CD4-positive, alpha-beta T cell (primary cell): ENCODE data around the gene ZWILCH. TPM values are rescaled to one million over a fixed set of nuclear protein-coding genes. Genes with fewer than 3 reads are reported as not detected.

ENCODE experiments used
- ATAC-seq: fragments of 200-7000 bp; cut with Tn5 transposase; one replicate; pipeline ENCODE4 v1.10.0; 2022; ENCODE audit warnings: mild to moderate bottlenecking; ENCODE audit not compliant: poor library complexity
- CTCF ChIA-PET: fragments of 350-600 bp; sonication (Branson Sonifier 250); formaldehyde crosslinking; loops from one replicate; lab custom pipeline; 2021; ENCODE audit warnings: antibody characterized with exemption, inconsistent platforms; lab: Charles Lee
- POLR2A ChIA-PET: fragments of 350-600 bp; sonication (Branson Sonifier 250); formaldehyde crosslinking; loops from one replicate; lab custom pipeline; 2021; ENCODE audit warnings: antibody characterized with exemption, inconsistent platforms; lab: Charles Lee
- DNase-seq, 14 experiments: peaks; one replicate each; pipeline ENCODE4 v3.0.0-alpha.2; 2013 to 2020; ENCODE audit warnings: mixed read lengths in 2 of 14
- H3K27ac ChIP-seq, 2 donors: one replicate each; pipeline versions ENCODE4 v1.5.1 to v1.7.0; 2013; ENCODE audit warnings: low read length in 2 of 2, low read depth in 1 of 2, mild to moderate bottlenecking in 1 of 2
- H3K27me3 ChIP-seq, 2 experiments: 1 replicate in 1 of 2; 2 replicates in 1 of 2; pipeline versions ENCODE4 v1.6.1 to v1.7.0; 2013; ENCODE audit warnings: low read length in 2 of 2, control low read depth in 1 of 2, mild to moderate bottlenecking in 1 of 2, moderate library complexity in 1 of 2; ENCODE audit not compliant: insufficient read depth in 2 of 2, control insufficient read depth in 1 of 2
- H3K36me3 ChIP-seq: one replicate; pipeline ENCODE4 v1.6.1; 2013; ENCODE audit warnings: low read length, control low read depth; ENCODE audit not compliant: insufficient read depth
- H3K4me1 ChIP-seq: one replicate; pipeline ENCODE4 v1.6.1; 2013; ENCODE audit warnings: low read length, control low read depth; ENCODE audit not compliant: insufficient read depth
- H3K4me3 ChIP-seq: one replicate; pipeline ENCODE4 v1.5.1; 2013; ENCODE audit warnings: mild to moderate bottlenecking, low read length, moderate library complexity
- H3K9me3 ChIP-seq, 2 experiments: 1 replicate in 1 of 2; 2 replicates in 1 of 2; pipeline versions ENCODE4 v1.6.1 to v1.7.0; 2013; ENCODE audit warnings: low read length in 2 of 2, mild to moderate bottlenecking in 2 of 2, control low read depth in 1 of 2, moderate library complexity in 1 of 2; ENCODE audit not compliant: control insufficient read depth in 1 of 2, insufficient read depth in 1 of 2
- H3K27ac Mint-ChIP-seq: one replicate; pipeline ENCODE4 v1.8.0; 2020; ENCODE audit warnings: mixed read lengths
- H3K27me3 Mint-ChIP-seq: one replicate; pipeline ENCODE4 v1.8.0; 2021; ENCODE audit warnings: mixed read lengths
- H3K36me3 Mint-ChIP-seq: one replicate; pipeline ENCODE4 v1.8.0; 2021; ENCODE audit warnings: low read depth, mixed read lengths
- H3K4me1 Mint-ChIP-seq: one replicate; pipeline ENCODE4 v1.8.0; 2021; ENCODE audit warnings: low read depth, mixed read lengths
- H3K4me3 Mint-ChIP-seq: one replicate; pipeline ENCODE4 v1.8.0; 2020; ENCODE audit warnings: mild to moderate bottlenecking, mixed read lengths
- H3K9me3 Mint-ChIP-seq: one replicate; pipeline ENCODE4 v1.8.0; 2020; ENCODE audit warnings: mixed read lengths
- intact Hi-C, 2 experiments: fragments of 100-400 bp; cut with DNase I in 1 of 2; cut with micrococcal nuclease in 1 of 2; formaldehyde crosslinking; loops; one replicate each; pipeline versions ENCODE4 v1.15.1 to v1.9.0; 2023 to 2025; cut with DNase I, micrococcal nuclease
- total RNA-seq, 174 experiments: library from RNA in 2 of 174; stranded (reverse) in 2 of 174; gene quantifications; one replicate each; pipeline ENCODE4 v1.2.3 and lab custom pipeline; 2021 to 2026
- TF ChIP-seq, protein P1 (sequence below): fragments of 200-600 bp; IDR thresholded peaks from one replicate; pipeline ENCODE4 v1.8.0; 2022; ENCODE audit warnings: antibody characterized with exemption, mild to moderate bottlenecking

ZWILCH gene
- total RNA-seq, 2 experiments from 2014 or later, result 6.8 to 7.2 TPM

- no peak overlapping the region for H3K4me3 Mint-ChIP-seq
- no peak overlapping the region for H3K27ac Mint-ChIP-seq
- DNase-seq (no peak), ATAC-seq (no peak)
- intact Hi-C loops, result no loop called here
- Histone ChIP-seq H3K9me3 (no peaks in the 10 kb centered on the region), H3K27me3 (no peaks in the 10 kb centered on the region), H3K27ac (no peak overlapping the region), H3K4me3 (no peak overlapping the region), H3K4me1 (peaks cover 2% of the 10 kb centered on the region), H3K36me3 (no peaks in the 10 kb centered on the region)
- H3K27me3 Mint-ChIP-seq, result no peaks in the 10 kb centered on the region
- TF ChIP-seq, protein P1, sequence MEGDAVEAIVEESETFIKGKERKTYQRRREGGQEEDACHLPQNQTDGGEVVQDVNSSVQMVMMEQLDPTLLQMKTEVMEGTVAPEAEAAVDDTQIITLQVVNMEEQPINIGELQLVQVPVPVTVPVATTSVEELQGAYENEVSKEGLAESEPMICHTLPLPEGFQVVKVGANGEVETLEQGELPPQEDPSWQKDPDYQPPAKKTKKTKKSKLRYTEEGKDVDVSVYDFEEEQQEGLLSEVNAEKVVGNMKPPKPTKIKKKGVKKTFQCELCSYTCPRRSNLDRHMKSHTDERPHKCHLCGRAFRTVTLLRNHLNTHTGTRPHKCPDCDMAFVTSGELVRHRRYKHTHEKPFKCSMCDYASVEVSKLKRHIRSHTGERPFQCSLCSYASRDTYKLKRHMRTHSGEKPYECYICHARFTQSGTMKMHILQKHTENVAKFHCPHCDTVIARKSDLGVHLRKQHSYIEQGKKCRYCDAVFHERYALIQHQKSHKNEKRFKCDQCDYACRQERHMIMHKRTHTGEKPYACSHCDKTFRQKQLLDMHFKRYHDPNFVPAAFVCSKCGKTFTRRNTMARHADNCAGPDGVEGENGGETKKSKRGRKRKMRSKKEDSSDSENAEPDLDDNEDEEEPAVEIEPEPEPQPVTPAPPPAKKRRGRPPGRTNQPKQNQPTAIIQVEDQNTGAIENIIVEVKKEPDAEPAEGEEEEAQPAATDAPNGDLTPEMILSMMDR, result no peak
- H3K4me1 Mint-ChIP-seq, result peaks cover 2% of the 10 kb centered on the region
- ChIA-PET CTCF (no interaction called here), POLR2A (no interaction called here)
- H3K36me3 Mint-ChIP-seq, result no peaks in the 10 kb centered on the region
- H3K9me3 Mint-ChIP-seq, result no peaks in the 10 kb centered on the region
Observed at GRCh38 chr15:66572146-66572545, 67.0 kb downstream of the ZWILCH start.

DNA sequence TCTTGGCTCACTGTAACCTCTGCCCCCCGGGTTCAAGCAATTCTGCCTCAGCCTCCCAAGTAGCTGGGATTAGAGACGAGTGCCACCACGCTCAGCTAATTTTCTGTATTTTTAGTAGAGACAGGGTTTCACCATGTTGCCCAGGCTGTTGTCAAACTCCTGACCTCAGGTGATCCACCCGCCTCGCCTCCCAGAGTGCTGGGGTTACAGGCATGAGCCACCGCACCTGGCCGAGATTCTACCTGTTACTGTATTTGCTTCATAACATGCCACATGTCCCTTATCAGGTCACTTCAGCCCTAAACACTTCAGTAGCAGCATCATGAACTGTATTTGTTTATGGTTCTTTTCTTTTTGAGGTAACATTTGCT, 68.2 kb downstream of the ZWILCH start:
- H3K4me3 Mint-ChIP-seq, result no peak overlapping the region
- no peaks in the 10 kb centered on the region for H3K9me3 Mint-ChIP-seq
- Histone ChIP-seq H3K36me3 (no peaks in the 10 kb centered on the region), H3K27ac (no peak overlapping the region), H3K4me1 (no peaks in the 10 kb centered on the region), H3K4me3 (no peak overlapping the region), H3K9me3 (no peaks in the 10 kb centered on the region), H3K27me3 (no peaks in the 10 kb centered on the region)
- no peak for DNase-seq
- H3K36me3 Mint-ChIP-seq, result no peaks in the 10 kb centered on the region
- H3K27me3 Mint-ChIP-seq, result no peaks in the 10 kb centered on the region
- no peaks in the 10 kb centered on the region for H3K4me1 Mint-ChIP-seq
- intact Hi-C loops, result no loop called here
- POLR2A ChIA-PET, result no interaction called here
- ATAC-seq, result no peak
- CTCF ChIA-PET, result no interaction called here
- TF ChIP-seq, protein P1, result no peak
- H3K27ac Mint-ChIP-seq, result no peak overlapping the region

DNA sequence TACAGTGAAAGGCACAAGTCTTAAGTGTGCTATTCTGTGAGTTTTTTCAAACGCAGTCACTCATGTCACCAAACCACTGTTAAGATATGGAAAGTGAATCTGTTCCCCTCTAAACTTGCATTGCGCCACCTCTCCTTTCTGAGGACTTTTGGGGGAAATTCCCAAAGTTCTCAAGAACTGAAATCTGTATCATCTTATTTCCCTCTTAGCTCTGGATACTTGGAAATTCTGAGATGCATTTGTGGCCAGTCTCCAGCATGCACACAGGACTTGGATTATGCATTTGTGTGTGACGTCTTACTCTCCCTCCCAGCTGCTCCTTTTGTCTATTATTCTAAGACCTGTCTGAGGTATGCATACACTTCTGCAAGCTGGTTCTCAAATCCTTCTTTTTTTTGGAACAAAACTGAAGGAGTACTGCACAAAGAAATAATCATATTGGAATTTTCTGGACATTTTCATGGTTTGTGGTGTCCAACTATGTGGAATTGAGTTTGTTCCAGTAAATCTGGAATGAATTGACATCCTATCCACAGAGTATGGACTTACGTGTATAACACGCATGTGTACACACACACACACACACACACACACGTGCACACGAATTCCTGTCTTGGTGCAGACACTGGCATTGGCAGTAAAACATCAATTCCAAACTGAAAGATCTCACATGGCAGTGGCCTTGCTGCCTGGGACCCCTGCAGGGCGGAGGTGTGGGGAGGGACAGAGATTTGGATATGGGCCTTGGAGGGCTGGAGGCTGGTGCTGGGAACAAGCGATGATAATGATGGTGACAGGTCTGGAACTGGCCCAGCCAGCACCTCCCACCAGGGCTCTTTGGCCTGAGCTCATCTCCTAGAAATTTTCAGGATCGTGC, 68.8 kb downstream of the ZWILCH start:
- H3K27ac ChIP-seq, result no peak overlapping the region
- POLR2A ChIA-PET, result no interaction called here
- TF ChIP-seq, protein P1, result no peak
- CTCF ChIA-PET, result no interaction called here
- no peak overlapping the region for H3K27ac Mint-ChIP-seq
- H3K27me3 ChIP-seq, result no peaks in the 10 kb centered on the region
- ATAC-seq (no peak), DNase-seq (no peak)
- no peaks in the 10 kb centered on the region for H3K4me1 Mint-ChIP-seq
- no peaks in the 10 kb centered on the region for H3K36me3 ChIP-seq
- no peak overlapping the region for H3K4me3 Mint-ChIP-seq
- no peaks in the 10 kb centered on the region for H3K9me3 ChIP-seq
- no peaks in the 10 kb centered on the region for H3K9me3 Mint-ChIP-seq
- intact Hi-C loops, result no loop called here
- no peaks in the 10 kb centered on the region for H3K36me3 Mint-ChIP-seq
- H3K27me3 Mint-ChIP-seq, result no peaks in the 10 kb centered on the region
- no peaks in the 10 kb centered on the region for H3K4me1 ChIP-seq
- H3K4me3 ChIP-seq, result no peak overlapping the region
